ENCODE measurements around the gene CATSPERZ.
"Not testable (repeated sequence)": the region's sequence is repeated elsewhere in the genome, so short reads cannot be mapped to it uniquely, and the experiment has no call there.

- TF ChIP-seq POLR2AphosphoS5 (IDR thresholded peaks at IDR 0.05; ENCODE audit: insufficient read depth, low read depth, low read length); CTCF (IDR thresholded peaks at IDR 0.05; ENCODE audit: extremely low read depth in 1 of 2, insufficient read depth in 1 of 2, low read depth in 1 of 2, low read length in 2 of 2); MAX (IDR thresholded peaks at IDR 0.05; ENCODE audit: insufficient read depth, insufficient read length): not testable (repeated sequence)
These were observed 23.8 kb downstream of the CATSPERZ start for GRCh38 chr11:64323984-64324383.

All from endothelial cell of umbilical vein (primary cell).